HepG2 (cell line): ENCODE measurements around the gene ADGRL1. TPM values are rescaled to one million over a fixed set of nuclear protein-coding genes. Genes with fewer than 3 reads are reported as not detected.

Experiments
- ELF1 ChIP-seq: sonication (generic); formaldehyde crosslinking; IDR thresholded peaks from 2 replicates; pipeline ENCODE4 v1.4.0; 2020; ENCODE audit warnings: missing genetic modification reagents
- ETV5 ChIP-seq: IDR thresholded peaks from 2 replicates; pipeline ENCODE4 v1.6.1; 2018; ENCODE audit warnings: missing biosample characterization, missing genetic modification reagents, inconsistent platforms, borderline replicate concordance
- FOXA3 ChIP-seq: IDR thresholded peaks from 2 replicates; pipeline ENCODE4 v1.6.1; 2016; ENCODE audit warnings: missing genetic modification reagents, missing compliant biosample characterization
- KDM2A ChIP-seq: sonication (generic); formaldehyde crosslinking; IDR thresholded peaks from 2 replicates; pipeline ENCODE4 v1.4.0; 2020; ENCODE audit warnings: low read depth, missing genetic modification reagents, borderline replicate concordance
- MBNL3 ChIP-seq: fragments of 250-450 bp; sonication (Bioruptor Pico); conservative IDR thresholded peaks from 2 replicates; pipeline ENCODE4 v1.8.0; 2022; ENCODE audit warnings: mild to moderate bottlenecking, inconsistent platforms
- RCOR2 ChIP-seq: IDR thresholded peaks from 2 replicates; pipeline ENCODE4 v1.6.1; 2016; ENCODE audit warnings: missing biosample characterization, missing genetic modification reagents
- SMAD3 ChIP-seq: sonication (generic); formaldehyde crosslinking; IDR thresholded peaks from 2 replicates; pipeline ENCODE4 v1.4.0; 2020; ENCODE audit warnings: missing genetic modification reagents
- SOX6 ChIP-seq, 2 experiments: fragments of 450-650 bp in 1 of 2; sonication (generic) in 1 of 2; formaldehyde crosslinking in 1 of 2; IDR thresholded peaks; 2 replicates each; pipeline versions ENCODE4 v1.4.0 to v1.6.1; 2017 to 2020; ENCODE audit warnings: antibody characterized with exemption in 1 of 2, mild to moderate bottlenecking in 1 of 2, missing genetic modification reagents in 1 of 2
- ZNF234 ChIP-seq: sonication (generic); formaldehyde crosslinking; conservative IDR thresholded peaks from 2 replicates; pipeline ENCODE4 v1.5.1; 2020; ENCODE audit warnings: mild to moderate bottlenecking, missing genetic modification reagents
- ZNF530 ChIP-seq: sonication (generic); formaldehyde crosslinking; IDR thresholded peaks from 2 replicates; pipeline ENCODE4 v1.5.0; 2020; ENCODE audit warnings: low read depth, mild to moderate bottlenecking, missing genetic modification reagents
- ZNF674 ChIP-seq: sonication (generic); formaldehyde crosslinking; IDR thresholded peaks from 2 replicates; pipeline ENCODE4 v1.5.0; 2020; ENCODE audit warnings: low read depth, mild to moderate bottlenecking, missing genetic modification reagents
- polyA plus RNA-seq, 8 experiments: library from polyadenylated mRNA; depleted of rRNA in 3 of 8; stranded (reverse) in 7 of 8; unstranded in 1 of 8; fragments of >200 nt; fragmentation: Illumina TruSeq in 4 of 8; extraction: Trizol in 4 of 8; gene quantifications; 2 replicates each; pipeline versions ENCODE4 v1.2.1 to v1.2.3, GENCODE V29; 2011 to 2016; ENCODE audit warnings: low read depth in 4 of 8, missing spikeins in 1 of 8, mixed read lengths in 1 of 8; ENCODE audit not compliant: insufficient read depth in 1 of 8
- total RNA-seq, 5 experiments: library from RNA; depleted of rRNA; stranded (reverse); fragments of >200 nt; fragmentation: Illumina TruSeq; extraction: Trizol; gene quantifications; 2 replicates each; pipeline ENCODE4 v1.2.3, GENCODE V29; 2016; ENCODE audit warnings: low read depth in 1 of 5
- TF ChIP-seq, protein P1 (sequence below): sonication (generic); formaldehyde crosslinking; IDR thresholded peaks from 2 replicates; pipeline ENCODE4 v1.4.0; 2020; ENCODE audit warnings: missing genetic modification reagents
- TF ChIP-seq, protein P2 (sequence below): sonication (generic); formaldehyde crosslinking; IDR thresholded peaks from 2 replicates; pipeline ENCODE4 v1.8.1; 2023; ENCODE audit warnings: mild to moderate bottlenecking, missing genetic modification reagents
- TF ChIP-seq, protein P3 (sequence below): sonication (generic); formaldehyde crosslinking; IDR thresholded peaks from 2 replicates; pipeline ENCODE4 v1.5.0; 2020; ENCODE audit warnings: mild to moderate bottlenecking, missing genetic modification reagents, borderline replicate concordance

The ADGRL1 gene
- total and polyA plus RNA-seq, 2 of the 13 experiments (the other 11 are each of a cell fraction or from before 2014, with no cell fraction given), result 0.49 to 1.7 TPM

DNA sequence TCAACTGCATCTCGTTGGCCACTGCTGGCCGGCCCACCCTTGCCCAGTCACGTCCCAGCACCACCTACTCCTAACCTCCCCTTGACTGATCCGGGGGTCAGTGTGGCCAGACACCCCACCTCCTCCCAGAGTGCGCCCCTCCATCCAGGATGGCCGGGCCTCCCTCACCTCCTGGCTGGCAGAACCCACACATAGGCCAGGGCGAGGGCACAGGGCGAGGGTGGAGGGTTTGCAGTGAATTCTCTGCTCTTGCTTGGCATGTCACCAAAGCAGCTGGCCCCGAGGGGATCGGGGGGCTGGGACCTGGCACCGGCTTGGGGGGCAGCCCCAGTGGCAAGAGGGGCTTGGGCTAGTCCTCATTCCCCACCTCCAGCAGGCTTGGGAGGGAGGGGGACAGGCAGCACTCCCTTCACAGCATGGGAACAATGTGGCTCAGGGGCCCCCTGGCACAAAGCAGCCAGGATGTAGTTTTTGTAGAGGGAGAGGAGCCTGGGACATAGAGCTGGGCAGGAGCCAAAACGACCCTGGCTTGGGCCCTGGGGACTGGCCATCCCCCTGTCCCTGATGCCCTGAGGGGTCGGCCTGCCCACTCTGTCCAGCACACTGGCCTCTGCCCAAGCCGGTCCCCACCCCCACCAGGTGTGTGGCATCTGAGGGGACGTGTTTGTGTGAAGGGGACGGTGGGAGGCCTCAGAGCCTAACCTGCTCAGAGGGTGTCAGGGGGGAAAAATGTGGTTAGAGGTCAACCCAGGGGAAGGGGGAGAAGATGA is 41.1 kb downstream of the ADGRL1 start (continued):
- TF ChIP-seq, protein P1, sequence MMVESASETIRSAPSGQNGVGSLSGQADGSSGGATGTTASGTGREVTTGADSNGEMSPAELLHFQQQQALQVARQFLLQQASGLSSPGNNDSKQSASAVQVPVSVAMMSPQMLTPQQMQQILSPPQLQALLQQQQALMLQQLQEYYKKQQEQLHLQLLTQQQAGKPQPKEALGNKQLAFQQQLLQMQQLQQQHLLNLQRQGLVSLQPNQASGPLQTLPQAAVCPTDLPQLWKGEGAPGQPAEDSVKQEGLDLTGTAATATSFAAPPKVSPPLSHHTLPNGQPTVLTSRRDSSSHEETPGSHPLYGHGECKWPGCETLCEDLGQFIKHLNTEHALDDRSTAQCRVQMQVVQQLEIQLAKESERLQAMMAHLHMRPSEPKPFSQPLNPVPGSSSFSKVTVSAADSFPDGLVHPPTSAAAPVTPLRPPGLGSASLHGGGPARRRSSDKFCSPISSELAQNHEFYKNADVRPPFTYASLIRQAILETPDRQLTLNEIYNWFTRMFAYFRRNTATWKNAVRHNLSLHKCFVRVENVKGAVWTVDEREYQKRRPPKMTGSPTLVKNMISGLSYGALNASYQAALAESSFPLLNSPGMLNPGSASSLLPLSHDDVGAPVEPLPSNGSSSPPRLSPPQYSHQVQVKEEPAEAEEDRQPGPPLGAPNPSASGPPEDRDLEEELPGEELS (CRISPR knock-in tag), result no peak
- TF ChIP-seq ZNF674 (CRISPR knock-in tag) (no peak), MBNL3 (CRISPR knock-in tag) (no peak), SMAD3 (no peak), ZNF234 (CRISPR knock-in tag) (no peak), SOX6 (IDR thresholded peaks at IDR 0.05) (no peak), SOX6 (CRISPR knock-in tag; IDR thresholded peaks at IDR 0.05) (no peak), ETV5 (CRISPR knock-in tag) (no peak), FOXA3 (CRISPR knock-in tag) (no peak), ELF1 (CRISPR knock-in tag) (no peak), RCOR2 (CRISPR knock-in tag) (no peak), KDM2A (CRISPR knock-in tag) (no peak), ZNF530 (CRISPR knock-in tag) (no peak)
- TF ChIP-seq, protein P2, sequence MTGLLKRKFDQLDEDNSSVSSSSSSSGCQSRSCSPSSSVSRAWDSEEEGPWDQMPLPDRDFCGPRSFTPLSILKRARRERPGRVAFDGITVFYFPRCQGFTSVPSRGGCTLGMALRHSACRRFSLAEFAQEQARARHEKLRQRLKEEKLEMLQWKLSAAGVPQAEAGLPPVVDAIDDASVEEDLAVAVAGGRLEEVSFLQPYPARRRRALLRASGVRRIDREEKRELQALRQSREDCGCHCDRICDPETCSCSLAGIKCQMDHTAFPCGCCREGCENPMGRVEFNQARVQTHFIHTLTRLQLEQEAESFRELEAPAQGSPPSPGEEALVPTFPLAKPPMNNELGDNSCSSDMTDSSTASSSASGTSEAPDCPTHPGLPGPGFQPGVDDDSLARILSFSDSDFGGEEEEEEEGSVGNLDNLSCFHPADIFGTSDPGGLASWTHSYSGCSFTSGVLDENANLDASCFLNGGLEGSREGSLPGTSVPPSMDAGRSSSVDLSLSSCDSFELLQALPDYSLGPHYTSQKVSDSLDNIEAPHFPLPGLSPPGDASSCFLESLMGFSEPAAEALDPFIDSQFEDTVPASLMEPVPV (CRISPR knock-in tag), result no peak
- TF ChIP-seq, protein P3, sequence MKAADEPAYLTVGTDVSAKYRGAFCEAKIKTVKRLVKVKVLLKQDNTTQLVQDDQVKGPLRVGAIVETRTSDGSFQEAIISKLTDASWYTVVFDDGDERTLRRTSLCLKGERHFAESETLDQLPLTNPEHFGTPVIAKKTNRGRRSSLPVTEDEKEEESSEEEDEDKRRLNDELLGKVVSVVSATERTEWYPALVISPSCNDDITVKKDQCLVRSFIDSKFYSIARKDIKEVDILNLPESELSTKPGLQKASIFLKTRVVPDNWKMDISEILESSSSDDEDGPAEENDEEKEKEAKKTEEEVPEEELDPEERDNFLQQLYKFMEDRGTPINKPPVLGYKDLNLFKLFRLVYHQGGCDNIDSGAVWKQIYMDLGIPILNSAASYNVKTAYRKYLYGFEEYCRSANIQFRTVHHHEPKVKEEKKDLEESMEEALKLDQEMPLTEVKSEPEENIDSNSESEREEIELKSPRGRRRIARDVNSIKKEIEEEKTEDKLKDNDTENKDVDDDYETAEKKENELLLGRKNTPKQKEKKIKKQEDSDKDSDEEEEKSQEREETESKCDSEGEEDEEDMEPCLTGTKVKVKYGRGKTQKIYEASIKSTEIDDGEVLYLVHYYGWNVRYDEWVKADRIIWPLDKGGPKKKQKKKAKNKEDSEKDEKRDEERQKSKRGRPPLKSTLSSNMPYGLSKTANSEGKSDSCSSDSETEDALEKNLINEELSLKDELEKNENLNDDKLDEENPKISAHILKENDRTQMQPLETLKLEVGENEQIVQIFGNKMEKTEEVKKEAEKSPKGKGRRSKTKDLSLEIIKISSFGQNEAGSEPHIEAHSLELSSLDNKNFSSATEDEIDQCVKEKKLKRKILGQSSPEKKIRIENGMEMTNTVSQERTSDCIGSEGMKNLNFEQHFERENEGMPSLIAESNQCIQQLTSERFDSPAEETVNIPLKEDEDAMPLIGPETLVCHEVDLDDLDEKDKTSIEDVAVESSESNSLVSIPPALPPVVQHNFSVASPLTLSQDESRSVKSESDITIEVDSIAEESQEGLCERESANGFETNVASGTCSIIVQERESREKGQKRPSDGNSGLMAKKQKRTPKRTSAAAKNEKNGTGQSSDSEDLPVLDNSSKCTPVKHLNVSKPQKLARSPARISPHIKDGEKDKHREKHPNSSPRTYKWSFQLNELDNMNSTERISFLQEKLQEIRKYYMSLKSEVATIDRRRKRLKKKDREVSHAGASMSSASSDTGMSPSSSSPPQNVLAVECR (CRISPR knock-in tag), result no peak
